DMS153 treated with DMSO at 0.1 percent for 48 hours (cell line): Measurements from ENCODE around the gene MTMR12.
"Not testable (repeated sequence)": the region's sequence is repeated elsewhere in the genome, so short reads cannot be mapped to it uniquely, and the experiment has no call there.

Source experiments
- DNase-seq: peaks from one replicate; lab custom pipeline; 2025; ENCODE audit not compliant: unreplicated experiment; lab: John Stamatoyannopoulos, UW

The MTMR12 gene

DNA sequence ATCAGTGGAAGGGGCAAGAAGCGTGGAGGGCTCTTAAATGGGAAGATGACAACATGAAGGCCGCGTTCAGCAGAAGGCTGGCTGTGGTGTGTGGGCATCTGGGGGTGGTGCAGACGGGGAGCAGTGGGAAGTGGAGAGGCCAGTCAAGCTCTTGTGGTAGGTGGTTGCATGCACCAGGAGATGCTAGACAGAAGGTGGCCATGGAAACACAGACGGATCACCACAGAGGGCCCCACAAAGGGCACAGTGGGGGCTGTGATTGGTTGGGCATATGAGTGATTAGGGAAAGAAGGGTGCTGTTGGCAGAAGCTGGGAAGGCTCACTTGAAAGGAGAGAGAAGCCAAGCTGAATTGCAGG lies 14.7 kb downstream of the MTMR12 start:
- DNase-seq: no peak

GRCh38 chr5:32297181-32298058 lies 15.3 kb downstream of the MTMR12 start:
- DNase-seq: no peak

- not testable (repeated sequence) for DNase-seq
Observed at GRCh38 chr5:32295966-32296772, 16.6 kb downstream of the MTMR12 start.

DNA sequence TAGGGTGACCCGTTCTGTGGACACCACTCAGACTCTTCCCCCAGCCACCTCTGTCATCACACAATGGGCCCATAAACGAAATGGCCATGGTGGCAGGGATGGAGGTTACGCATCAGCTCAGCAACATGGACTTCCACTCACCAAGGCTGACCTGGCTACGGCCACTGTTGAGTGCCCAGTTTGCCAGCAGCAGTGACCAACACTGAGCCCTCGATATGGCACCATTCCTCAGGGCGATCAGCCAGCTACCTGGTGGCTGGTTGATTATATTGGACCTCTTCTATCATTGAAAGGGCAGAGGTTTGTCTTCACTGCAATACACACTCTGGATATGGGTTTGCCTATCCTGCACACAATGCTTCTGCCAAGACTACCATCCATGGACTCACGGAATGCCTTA lies 21.1 kb downstream of the MTMR12 start:
- no peak for DNase-seq

DNA sequence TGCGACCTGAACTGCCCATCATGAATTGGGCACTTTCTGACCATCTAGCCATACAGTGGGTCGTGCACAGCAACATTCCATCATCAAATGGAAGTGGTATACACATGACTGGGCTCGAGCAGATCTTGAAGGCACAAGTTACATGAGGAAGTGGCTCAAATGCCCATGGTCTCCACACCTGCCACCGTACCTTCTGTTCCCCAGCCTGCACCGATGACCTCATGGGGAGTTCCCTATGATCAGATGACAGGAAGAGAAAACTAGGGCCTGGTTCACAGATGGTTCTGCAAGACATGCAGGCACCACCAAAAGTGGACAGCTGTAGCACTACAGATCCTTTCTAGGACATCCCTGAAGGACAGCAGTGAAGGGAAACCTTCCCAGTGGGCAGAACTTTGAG lies 21.8 kb downstream of the MTMR12 start:
- no peak for DNase-seq

DNA sequence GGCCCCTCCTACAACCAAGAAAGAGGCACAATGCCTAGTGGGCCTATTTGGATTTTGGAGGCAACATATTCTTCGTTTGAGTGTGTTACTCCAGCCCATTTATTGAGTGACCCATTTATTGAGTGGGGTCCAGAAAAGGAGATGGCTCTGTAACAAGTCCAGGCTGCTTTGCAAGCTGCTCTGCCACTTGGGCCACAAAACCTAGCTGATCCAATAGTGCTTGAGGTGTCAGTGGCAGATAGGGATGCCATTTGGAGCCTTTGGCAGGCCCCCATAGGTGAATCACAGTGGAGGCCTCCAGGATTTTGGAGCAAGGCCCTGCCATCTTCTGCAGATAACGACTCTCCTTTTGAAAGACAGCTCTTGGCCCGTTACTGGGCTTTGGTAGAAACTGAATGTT lies 22.2 kb downstream of the MTMR12 start:
- DNase-seq: not testable (repeated sequence)

DNA sequence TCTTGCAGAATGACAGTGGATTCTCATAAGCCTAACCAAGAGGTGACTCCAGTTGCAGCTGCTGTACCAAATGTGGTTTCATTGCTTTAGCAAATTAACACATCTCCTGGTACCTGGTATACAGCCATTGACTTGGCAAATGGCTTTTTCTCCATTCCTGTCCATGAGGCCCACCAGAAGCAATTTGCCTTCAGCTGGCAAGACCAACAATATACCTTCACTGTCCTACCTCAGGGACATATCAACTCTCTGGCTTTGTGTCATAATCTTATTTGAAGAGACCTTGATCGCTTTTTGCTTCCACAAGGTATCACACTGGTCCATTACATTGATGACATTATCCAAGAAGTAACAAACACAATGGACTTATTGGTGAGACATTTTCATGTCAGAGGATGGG lies 22.8 kb downstream of the MTMR12 start:
- DNase-seq: not testable (repeated sequence)

DNA sequence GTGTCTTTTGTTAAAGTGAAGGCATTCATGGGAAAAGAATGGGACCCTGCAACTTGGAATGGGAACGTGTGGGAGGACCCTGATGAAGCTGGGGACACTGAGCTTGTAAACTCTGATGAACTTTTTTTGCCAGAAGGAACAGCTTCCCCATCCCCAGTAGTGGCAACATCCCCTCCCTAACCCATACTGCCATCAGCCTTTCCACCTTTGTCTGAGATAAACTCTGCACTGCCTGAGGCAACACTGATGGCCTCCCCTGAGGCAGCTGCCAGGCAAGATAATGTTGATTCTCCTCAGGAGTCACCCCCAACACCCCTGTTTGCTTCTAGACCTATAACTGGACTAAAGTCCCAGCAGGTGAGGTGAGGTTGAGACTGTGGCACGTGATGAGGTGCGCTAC lies 24.6 kb downstream of the MTMR12 start:
- DNase-seq: not testable (repeated sequence)

GRCh38 chr5:32287525-32287924 lies 25.2 kb downstream of the MTMR12 start:
- DNase-seq: not testable (repeated sequence)

DNA sequence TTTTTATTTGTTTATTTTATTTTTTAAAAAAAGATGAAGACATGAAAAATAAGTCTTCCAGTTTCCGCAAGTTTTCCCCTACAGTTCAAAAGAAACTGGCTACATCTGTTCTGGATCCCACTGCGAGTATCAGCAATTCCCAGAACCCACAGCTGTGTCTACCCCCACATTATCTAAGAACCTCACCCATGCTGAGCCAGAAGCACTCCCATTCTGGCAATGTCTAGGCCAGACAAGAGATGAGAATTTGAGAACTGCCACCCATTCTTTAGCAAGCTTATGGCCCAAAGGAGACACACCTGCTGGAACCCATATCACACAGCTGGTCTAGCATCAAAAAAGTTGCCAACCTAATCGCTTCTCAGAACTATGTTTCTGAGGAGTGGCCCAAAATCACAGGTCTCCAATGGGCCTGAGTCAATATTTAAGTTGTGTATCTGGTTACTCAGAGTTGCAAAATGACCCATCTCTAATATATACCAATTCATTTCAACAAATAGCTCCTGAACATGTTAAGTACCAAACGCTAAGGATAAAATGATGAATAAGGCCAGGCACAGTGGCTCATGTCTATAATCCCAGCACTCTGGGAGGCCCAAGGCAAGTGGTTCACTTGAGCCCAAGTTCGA lies 27.1 kb downstream of the MTMR12 start:
- no peak for DNase-seq

- no peak for DNase-seq
Observed at GRCh38 chr5:32283539-32284377, 29.0 kb downstream of the MTMR12 start.

DNA sequence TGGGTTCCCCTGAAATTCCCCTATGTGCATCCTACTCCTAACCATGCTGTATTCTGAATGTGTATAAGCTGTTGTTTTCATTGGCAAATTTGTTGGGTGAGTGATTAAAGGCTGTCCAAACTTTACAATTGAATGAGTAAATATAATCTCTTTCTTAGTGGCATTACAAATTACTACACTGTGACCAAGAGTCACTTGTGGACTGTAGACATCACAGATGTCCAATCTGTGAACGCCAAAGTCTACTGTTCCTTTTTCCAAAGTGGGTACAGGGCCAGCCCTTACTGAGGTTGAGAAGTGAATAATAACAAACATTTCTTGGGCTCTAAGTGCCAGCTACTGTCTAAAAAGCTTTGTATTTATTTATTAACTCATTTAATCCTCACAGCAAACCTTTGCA lies 29.7 kb downstream of the MTMR12 start:
- DNase-seq: no peak

DNA sequence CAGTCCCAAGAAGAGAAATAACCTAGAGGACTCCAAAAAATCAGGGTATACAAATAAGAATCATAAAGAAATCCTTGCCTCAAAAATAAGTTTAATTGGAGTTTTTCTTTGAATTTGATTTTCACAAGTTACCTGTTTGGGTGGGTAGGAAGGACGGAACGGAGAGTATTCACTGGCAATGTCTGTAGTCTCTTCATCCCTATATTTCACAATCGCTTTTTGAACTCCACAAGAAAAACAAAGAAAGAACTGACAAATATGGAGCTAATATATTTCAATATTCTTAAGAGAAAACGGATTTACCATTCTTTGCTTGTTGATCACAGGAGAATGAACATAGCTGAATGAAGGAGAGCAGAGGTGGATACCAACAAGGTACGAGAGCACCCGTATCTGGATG lies 30.1 kb downstream of the MTMR12 start:
- no peak for DNase-seq

DNA sequence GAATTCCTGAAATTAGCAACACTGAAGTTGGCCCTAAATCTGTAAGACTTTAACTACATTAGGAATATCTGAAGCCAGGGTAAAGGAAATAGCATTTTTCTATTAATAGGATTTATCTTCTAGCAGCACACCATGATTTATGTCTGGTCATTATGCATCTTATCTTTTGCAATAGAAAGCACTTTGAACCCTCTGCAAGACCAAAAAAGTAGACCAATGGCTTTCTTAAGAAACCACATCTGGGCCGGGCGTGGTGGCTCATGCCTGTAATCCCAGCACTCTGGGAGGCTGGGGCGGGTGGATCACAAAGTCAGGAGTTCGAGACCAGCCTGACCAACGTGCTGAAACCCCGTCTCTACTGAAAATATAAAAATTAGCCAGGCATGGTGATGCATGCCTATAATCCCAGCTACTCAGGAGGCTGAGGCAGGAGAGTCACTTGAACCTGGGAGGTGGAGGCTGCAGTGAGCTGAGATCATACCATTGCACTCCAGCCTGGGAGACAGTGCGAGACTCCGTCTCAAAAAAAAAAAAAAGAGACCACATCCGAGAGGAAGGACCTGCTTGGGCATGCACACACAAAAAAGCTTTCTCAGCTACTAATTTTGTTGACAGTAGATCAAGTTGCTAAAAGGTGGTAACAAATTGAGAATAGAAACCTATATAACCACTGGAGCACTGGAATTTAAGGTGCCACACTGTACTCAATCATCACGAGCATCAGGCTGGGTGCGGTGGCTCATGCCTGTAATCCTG lies 31.2 kb downstream of the MTMR12 start:
- not testable (repeated sequence) for DNase-seq

- DNase-seq: no peak
Observed at GRCh38 chr5:32280656-32281081, 32.1 kb downstream of the MTMR12 start.

GRCh38 chr5:32279786-32280185 lies 33.0 kb downstream of the MTMR12 start:
- DNase-seq: no peak

DNA sequence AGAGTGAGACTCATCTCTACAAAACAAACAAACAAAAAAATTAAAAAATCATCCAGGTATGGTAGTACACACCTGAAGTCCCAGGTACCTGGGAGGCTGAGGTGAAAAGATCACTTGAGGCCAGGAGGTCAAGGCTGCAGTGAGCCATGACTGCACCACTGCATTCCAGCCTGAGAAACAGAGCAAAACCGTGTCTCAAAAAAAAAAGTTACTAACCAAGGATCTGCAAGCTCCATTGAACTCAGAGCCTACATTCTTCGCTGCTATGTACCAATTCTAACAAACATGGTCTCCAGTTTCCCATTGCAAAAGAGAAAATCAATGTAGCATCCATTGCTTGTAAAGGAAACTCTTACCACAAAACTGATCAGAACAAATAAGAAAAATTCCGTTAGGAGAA lies 33.5 kb downstream of the MTMR12 start:
- DNase-seq: no peak

GRCh38 chr5:32278406-32278805 lies 34.3 kb downstream of the MTMR12 start:
- DNase-seq: no peak

DNA sequence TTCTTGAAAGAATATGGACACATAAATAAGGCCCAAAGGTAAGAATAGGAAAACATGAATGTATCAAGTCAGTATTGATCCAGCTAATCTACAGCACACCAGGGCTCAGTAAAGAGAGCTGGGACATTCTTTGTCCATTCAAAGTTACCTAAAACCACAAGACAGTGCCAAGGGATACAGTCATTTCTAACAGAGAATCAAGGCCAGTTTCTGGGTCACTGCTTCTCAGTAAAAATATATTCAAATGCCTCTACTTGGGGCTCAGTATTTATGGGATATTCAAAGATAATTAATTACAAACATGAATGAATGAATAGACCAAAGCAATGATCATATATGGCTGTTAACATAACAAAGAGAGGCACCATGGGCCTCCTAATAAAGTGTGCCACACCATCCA lies 34.9 kb downstream of the MTMR12 start:
- no peak for DNase-seq
